ENCODE results near the gene GRIN3A.

DNA sequence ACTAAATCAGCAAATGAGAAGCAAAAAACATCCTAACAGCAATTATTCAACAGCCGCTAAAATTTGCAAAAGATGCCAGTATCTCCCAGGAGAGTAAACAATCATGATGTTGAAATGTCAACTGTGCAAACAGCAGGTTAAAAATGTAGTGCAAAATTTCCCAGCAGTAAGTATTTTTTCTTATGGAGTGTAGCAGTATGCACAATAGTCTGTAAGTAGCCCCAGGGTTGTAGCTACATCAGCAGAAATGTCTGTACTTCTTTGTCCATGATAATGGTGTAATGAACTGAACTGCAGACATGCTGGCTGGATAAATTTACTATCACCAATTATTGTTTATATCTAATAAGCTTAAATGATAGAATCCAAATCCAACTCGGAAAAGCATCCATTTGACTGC, 31.4 kb downstream of the GRIN3A start:
- TF ChIP-seq, protein P1, sequence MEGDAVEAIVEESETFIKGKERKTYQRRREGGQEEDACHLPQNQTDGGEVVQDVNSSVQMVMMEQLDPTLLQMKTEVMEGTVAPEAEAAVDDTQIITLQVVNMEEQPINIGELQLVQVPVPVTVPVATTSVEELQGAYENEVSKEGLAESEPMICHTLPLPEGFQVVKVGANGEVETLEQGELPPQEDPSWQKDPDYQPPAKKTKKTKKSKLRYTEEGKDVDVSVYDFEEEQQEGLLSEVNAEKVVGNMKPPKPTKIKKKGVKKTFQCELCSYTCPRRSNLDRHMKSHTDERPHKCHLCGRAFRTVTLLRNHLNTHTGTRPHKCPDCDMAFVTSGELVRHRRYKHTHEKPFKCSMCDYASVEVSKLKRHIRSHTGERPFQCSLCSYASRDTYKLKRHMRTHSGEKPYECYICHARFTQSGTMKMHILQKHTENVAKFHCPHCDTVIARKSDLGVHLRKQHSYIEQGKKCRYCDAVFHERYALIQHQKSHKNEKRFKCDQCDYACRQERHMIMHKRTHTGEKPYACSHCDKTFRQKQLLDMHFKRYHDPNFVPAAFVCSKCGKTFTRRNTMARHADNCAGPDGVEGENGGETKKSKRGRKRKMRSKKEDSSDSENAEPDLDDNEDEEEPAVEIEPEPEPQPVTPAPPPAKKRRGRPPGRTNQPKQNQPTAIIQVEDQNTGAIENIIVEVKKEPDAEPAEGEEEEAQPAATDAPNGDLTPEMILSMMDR (IDR thresholded peaks at IDR 0.05): no peak
- no peak for TF ChIP-seq POLR2AphosphoS5 (IDR thresholded peaks at IDR 0.05)
- no peak for TF ChIP-seq POLR2A (IDR thresholded peaks at IDR 0.05)
